Measurements from ENCODE around the gene GIMAP1.

Gene GIMAP1

DNA sequence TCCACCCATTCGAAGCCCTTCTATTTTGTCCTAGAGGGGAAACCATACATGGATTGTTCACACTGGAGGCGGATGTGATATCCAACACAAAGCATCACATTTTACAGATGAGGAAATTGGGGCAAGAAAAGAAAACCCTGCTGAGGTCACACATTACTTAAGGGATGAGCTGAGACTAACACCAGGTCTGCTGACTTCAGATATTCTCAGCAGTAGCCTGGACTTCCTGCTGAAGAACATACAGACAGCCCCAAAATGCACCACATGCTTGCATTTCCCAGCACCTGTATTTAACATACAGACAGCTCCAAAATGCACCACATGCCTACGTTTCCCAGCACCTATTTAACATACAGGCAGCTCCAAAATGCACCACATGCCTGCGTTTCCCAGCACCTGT is 32.0 kb downstream of the GIMAP1 start:
- no peak for DNase-seq (ENCODE audit: low spot score)

DNA sequence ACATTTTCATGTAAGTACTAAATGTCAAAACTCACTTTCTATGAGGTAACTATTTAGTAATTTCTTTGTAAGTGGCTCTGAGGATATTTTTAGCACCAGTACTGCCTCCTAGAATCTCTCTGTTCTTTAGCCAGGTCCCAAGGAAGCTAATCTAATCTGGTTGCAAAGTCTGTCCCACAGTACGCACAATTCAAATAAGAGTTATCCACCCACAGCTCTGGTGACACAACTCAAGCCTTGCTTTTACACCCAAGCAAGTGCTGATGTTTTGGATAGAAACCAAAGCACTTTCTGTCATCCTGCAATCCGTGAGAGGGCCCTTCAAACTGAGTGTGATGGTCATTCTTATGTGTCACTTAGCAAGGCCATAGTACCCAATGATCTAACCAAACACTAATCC is 35.3 kb downstream of the GIMAP1 start:
- no peak for DNase-seq (ENCODE audit: low spot score)

DNA sequence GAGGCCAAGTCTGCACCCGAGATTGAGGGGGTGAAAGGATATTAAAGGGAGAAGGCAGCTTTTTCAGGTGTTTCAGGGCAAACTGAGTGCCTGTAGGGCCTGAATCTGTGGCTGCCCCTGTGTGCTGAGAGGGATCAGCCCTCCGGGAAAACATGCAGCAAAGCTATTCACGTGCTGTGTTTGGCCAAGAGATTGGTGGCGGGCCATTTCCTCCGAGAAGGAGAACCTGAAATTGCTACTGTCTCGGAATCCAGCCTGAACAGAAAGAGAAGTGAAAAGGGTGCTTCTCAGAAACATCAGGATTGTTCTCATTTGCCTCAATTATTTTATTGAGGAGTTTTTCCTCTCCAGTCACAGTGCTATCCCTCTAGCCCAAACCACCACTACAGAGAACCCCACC is 36.8 kb downstream of the GIMAP1 start:
- DNase-seq (ENCODE audit: low spot score), result no peak

DNA sequence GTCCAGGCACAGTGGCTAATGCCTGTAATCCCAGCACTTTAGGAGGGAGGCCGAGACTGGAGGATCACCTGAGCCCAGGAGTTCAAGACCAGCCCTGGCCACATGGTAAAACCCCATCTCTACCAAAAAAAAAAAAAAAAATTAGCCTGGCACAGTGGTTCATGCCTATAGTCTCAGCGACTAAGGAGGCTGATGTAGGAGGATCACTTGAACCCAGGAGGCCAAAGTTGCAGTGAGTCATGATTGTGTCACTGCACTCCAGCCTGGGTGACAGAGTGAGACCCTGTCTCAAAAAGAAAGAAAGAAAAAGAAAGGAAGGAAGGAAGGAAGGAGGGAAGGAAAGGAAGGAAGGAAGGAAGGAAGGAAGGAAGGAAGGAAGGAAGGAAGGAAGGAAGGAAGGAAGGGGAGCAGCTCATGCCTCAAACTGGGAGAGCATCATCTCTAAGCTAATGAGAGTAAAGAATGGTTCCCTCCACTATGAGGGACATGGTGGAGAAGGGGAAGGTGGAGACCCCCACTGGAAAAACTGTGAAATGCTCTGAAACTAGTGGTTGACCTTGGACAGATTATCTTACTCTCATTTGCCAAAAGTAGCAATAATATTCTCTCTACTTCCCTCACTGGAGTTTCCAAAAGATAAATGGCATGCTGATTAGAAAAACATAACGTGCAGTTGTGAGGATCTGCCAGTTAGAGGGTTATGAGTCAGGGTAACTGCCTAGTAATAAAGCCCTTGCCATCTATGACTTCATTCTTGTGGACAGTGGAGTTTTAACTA is 37.6 kb downstream of the GIMAP1 start:
- no peak for DNase-seq (ENCODE audit: low spot score)

DNA sequence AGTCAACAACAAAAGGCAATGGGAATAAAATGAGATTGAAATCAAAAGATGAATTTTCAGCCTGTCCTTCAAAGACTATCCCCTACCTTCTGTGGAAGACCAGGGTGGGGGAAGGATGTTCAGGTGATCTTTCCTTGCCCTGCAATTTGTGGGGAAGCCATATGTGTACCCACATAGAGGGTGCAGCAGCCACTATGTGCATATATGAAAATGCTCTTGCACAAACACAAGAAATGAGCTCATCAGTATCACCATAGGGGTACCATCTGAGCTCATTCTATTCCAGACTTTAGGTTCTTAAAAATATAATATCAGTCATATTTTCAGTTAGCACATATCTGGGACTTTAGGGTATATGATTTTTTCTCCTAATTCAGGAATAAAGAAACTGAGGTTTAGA is 38.5 kb downstream of the GIMAP1 start:
- DNase-seq (ENCODE audit: low spot score), result no peak

DNA sequence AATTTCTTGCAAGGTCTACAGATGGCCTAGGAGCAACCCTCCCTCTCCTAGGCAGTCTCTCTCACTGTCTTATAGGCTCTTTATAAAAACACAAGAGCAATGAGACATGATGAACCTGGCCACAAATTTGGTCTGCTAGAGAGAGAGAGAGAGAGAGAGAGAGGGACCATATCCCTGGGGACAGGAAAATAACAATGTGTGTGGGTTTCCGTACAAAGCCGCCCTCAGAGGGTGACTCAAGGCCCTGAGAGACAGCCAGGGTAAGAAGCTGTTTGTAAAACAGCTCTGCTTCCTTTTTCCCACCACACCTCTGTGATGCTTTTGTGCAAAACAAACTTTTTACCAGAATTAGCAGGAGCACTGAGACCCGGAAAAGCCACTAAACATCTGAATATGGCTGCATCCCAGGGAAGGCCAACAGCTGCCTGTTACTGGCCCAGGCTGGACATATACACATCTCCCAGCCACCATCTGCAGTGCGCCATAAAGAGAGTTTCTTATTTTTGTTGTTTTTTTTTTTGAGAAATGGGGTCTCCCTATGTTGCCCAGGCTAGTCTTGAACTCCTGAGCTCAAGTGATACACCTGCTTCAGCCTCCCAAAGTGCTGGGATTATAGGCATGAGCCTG is 39.2 kb downstream of the GIMAP1 start:
- no peak for DNase-seq (ENCODE audit: low spot score)

DNA sequence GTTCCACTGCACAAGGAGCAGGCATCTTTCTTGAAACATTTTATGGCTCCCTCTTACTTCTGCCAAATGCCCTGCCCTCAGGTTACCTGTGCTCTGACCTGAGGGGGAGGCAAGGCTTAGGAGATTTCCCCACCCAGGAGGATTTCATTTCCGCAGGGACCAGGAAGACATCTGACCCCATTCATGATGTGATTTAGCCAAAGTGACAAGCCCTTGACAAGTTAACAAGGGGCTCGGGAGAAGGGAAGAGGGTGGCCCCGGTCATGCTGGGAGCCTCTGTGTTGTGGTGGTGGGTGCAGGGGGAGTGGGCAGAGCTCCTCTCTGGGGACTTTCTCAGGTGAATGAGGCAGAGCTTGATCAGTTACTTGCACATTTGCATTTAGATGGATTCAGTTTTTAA is 39.8 kb downstream of the GIMAP1 start:
- DNase-seq (ENCODE audit: low spot score), result no peak

DNA sequence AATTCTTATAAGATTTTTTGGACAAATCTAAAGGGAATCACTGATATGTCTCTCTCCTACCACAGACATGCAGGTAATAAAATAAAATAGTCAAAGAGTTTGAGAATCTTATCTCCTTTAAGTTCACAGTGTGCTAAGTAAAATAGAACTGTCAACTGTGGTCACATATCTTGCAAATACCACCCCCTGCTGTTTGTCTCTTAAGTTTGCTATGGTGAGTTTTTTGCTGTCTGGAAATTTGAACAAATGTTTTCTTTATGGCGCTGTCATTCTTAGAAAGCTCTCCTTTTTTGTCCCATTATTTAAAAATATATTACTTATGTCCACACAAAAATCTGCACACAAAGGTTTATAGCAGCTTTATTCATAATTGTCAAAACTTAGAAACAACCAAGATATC is 40.4 kb downstream of the GIMAP1 start:
- DNase-seq (ENCODE audit: low spot score), result no peak

DNA sequence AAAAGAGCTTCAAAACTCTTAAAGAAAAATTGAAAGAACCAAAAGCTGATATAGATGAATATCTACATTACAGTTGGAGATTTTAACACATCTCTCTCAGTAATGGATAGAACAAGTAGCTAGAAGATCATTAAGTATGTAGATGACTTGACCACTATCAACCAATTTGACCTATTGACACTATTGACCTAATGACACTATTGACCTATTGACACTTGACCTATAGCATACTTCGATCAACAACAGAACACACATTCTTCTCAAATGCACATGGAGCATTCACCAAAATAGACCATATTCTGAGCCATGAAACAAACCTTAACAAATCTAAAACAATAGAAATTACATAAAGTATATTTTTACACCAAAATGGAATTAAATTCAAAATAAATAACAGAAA is 43.1 kb downstream of the GIMAP1 start:
- no peak for DNase-seq (ENCODE audit: low spot score)

DNA sequence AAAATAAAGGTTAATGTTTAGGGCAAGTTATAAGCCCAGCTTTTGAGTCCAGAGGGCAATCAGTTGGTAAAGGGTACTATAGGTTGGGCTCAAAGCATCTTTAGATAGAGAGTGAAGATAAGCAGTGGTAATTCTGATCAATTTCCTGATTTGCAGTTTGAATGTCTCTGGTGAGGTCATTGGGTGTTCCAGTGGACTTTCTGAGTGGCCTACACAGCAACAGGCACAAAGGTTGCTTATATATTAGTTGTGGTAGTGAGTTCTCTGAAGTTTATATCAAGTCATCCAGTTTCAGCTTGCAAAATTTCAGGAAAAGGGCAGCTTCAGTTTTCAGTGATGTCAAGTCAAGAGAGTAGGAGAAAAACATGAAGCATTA is 49.9 kb downstream of the GIMAP1 start:
- no peak for DNase-seq (ENCODE audit: low spot score)

DNA sequence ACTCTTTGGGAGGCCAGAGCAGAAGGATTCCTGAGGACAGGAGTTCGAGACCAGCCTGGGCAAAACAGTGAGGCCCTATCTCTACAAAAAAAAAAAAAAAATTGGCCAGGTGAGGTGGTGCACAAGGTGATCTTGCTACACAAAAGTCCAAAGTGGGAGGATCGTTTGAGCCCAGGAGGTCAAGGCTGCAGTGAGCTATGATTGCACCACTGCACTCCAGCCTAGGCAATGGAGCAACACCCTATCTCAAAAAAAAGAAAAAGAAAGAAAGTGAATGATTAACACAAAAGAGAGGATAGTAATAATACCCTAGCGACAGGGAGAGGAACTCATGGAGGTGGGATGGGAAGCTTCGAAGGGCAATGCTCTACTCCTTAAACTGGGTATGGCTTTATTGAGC is 53.4 kb downstream of the GIMAP1 start:
- DNase-seq (ENCODE audit: low spot score), result no peak

Measured in hematopoietic multipotent progenitor cell treated with erythropoietin and hydrocortisone succinate and interleukin-3 and kit ligand, for 17 days (in vitro differentiated cells).